Skeletal muscle tissue (tissue), 4 donors: Measurements from ENCODE around the gene HMBS. TPM values are rescaled to one million over a fixed set of nuclear protein-coding genes. Genes with fewer than 3 reads are reported as not detected.

Experiments
- H3K27ac ChIP-seq: one replicate; pipeline ENCODE4 v1.7.0; 2013; ENCODE audit warnings: mild to moderate bottlenecking, low read depth, low read length, inconsistent platforms
- H3K27me3 ChIP-seq, 3 donors: one replicate each; pipeline ENCODE4 v1.7.0; 2013; ENCODE audit warnings: low read length in 3 of 3; ENCODE audit not compliant: control insufficient read depth in 3 of 3, insufficient read depth in 3 of 3
- H3K36me3 ChIP-seq, 3 donors: one replicate each; pipeline ENCODE4 v1.7.0; 2013; ENCODE audit warnings: low read length in 3 of 3; ENCODE audit not compliant: control insufficient read depth in 3 of 3, insufficient read depth in 3 of 3
- H3K4me1 ChIP-seq, 3 donors: one replicate each; pipeline ENCODE4 v1.7.0; 2013; ENCODE audit warnings: low read length in 3 of 3, mild to moderate bottlenecking in 3 of 3; ENCODE audit not compliant: control insufficient read depth in 3 of 3, insufficient read depth in 3 of 3
- H3K4me3 ChIP-seq, 3 donors: one replicate each; pipeline ENCODE4 v1.7.0; 2013; ENCODE audit warnings: low read length in 3 of 3
- H3K9ac ChIP-seq, 3 donors: one replicate each; pipeline ENCODE4 v1.7.0; 2013; ENCODE audit warnings: low read length in 3 of 3, mild to moderate bottlenecking in 3 of 3, moderate library complexity in 2 of 3, low read depth in 1 of 3
- H3K9me3 ChIP-seq, 3 donors: one replicate each; pipeline ENCODE4 v1.7.0; 2013; ENCODE audit warnings: low read length in 3 of 3; ENCODE audit not compliant: control insufficient read depth in 3 of 3
- total RNA-seq: library from RNA; depleted of rRNA; stranded (reverse); fragments of >200 nt; gene quantifications from one replicate; pipeline ENCODE4 v1.2.3, GENCODE V29; 2014
- donor health status: Osteomylitis.

HMBS gene
- total RNA-seq, 1 donor from 2014 or later, result 6.8 TPM

DNA sequence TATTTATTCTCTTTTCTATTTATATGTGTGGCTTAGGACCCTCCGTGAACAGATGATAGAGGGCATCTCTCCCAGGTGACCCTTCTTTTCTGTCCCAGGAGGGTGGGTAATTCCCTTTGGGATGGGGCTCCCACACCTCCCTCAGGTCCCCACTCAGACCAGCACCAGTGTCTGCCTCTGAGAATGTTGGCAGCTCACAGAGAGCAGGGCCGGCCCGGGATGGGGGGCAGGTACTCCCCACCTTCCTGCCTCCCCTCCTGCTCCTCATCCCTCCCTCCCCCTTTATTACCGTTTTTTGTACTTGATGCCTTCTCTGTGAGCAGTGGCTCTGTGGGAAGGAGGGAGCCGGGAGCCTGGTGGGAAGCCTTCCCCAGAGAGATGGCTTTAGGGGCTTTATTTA, 31.9 kb downstream of the HMBS start:
- H3K27ac ChIP-seq, result no peak overlapping the region
- no peaks in the 10 kb centered on the region for H3K27me3 ChIP-seq
- no peak overlapping the region for H3K4me3 ChIP-seq
- H3K9ac ChIP-seq, result no peak overlapping the region
- H3K4me1 ChIP-seq, result peaks cover 5 to 9% (median 6%) of the 10 kb centered on the region in 3 donors
- H3K36me3 ChIP-seq, result peaks cover 22 to 34% (median 32%) of the 10 kb centered on the region in 3 donors
- no peaks in the 10 kb centered on the region for H3K9me3 ChIP-seq

DNA sequence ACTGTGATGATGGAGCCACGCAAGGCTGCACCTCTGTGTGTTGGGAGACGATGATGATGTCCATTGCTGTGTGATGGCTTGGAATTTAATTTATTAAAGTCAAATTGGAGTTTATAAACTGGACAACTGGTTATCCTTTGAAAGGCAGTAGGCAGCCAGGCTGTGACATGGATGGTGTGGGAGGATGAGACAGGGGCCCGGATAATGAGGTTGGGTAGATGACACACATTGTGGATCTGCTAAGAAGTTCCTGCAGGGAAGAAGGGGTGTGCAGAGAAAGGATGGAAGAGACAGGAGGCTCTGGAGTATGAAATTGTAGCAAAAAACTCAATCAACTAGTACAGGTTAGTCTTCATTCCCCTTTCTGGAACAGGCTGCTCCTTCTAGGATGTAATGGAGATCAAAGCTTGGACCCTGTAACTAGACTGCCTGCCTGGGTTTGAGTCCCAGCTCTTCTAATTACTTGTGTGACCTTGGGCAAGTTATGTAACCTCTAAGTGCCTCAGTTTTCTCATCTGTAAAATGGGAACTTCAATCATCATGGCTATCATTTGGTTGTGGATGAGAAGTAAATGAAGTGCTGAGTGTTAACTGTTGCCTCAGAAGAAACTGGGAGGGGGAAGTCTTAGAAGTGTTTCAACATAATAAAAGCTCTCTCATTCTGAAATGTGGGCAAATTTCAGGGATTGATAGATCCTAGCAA, 32.5 kb downstream of the HMBS start:
- no peak overlapping the region for H3K9ac ChIP-seq
- H3K4me3 ChIP-seq, result no peak overlapping the region
- H3K27ac ChIP-seq, result no peak overlapping the region
- H3K27me3 ChIP-seq, result no peaks in the 10 kb centered on the region
- peaks cover 16 to 29% (median 26%) of the 10 kb centered on the region in 3 donors for H3K36me3 ChIP-seq
- peaks cover 7 to 14% (median 9%) of the 10 kb centered on the region in 3 donors for H3K4me1 ChIP-seq
- H3K9me3 ChIP-seq, result no peaks in the 10 kb centered on the region

DNA sequence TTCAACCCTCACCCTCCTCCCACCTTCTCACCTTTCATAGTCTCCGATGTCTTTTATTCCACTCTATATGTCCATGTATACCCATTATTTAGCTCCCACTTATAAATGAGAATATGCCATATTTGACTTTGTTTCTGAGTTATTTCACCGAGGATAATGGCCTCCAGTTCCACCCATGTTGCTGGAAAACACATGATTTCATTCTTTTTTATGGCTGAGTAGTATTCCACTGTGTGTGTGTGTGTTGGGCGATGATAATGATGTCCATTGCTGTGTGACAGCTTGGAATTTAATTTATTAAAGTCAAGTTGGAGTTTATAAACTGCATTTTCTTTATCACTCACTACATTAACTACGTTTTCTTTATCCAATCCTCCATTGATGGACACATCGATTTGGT, 33.5 kb downstream of the HMBS start:
- H3K4me1 ChIP-seq, result peaks cover 13 to 24% (median 15%) of the 10 kb centered on the region in 3 donors
- H3K36me3 ChIP-seq, result peaks cover 15 to 22% (median 19%) of the 10 kb centered on the region in 3 donors
- H3K9me3 ChIP-seq, result no peaks in the 10 kb centered on the region
- no peak overlapping the region for H3K27ac ChIP-seq
- no peak overlapping the region for H3K9ac ChIP-seq
- H3K4me3 ChIP-seq, result no peak overlapping the region
- H3K27me3 ChIP-seq, result no peaks in the 10 kb centered on the region

DNA sequence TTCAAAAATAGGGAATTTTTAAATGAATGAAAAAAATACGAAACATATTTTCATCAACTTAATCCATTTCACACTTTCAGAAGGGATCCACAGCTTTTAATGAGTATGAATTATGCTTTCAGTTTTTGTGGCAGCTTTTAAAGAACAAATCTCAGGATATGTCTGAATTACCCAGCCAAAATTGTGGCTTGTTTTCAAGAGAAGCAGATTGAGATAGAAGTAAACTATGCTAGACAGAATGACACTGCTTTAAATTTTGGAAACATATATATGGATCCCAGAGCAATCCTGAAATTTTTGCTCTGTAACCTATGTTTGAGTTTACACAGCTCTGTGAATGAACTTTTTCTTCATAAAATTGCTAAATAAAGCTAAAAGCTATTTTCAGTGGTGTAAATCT, 34.3 kb downstream of the HMBS start:
- Histone ChIP-seq H3K36me3 (peaks cover 11 to 21% (median 16%) of the 10 kb centered on the region in 3 donors), H3K4me3 (no peak overlapping the region), H3K9me3 (no peaks in the 10 kb centered on the region), H3K9ac (no peak overlapping the region), H3K4me1 (peaks cover 13 to 25% (median 15%) of the 10 kb centered on the region in 3 donors), H3K27me3 (no peaks in the 10 kb centered on the region), H3K27ac (no peak overlapping the region)

DNA sequence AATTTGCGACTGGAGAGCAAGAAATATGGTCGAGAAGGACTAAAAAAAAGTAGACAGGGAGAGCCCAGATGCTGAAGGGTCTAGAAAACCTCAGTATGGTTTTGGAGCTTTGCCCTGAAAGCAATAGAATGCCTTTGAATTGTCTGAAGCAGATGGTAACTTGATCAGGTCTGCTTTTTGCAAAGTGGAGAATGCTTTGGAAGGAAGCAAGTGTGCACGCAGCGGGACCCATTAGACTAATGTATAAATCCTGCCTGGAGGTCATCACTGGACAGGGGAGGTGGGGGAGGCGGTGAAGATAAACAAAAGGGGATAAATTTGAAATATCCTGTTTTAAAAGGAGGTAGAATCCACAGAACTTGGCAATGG, 35.9 kb downstream of the HMBS start:
- H3K27ac ChIP-seq, result peak overlapping the region; percentile 77
- H3K4me3 ChIP-seq, result peak overlapping the region; percentile 82 to 87 (median 84)
- no peaks in the 10 kb centered on the region for H3K9me3 ChIP-seq
- peaks cover 13 to 27% (median 15%) of the 10 kb centered on the region in 3 donors for H3K4me1 ChIP-seq
- peaks cover 7 to 25% (median 21%) of the 10 kb centered on the region in 3 donors for H3K36me3 ChIP-seq
- peak overlapping the region; percentile 83 to 93 (median 89) for H3K9ac ChIP-seq
- no peaks in the 10 kb centered on the region for H3K27me3 ChIP-seq

DNA sequence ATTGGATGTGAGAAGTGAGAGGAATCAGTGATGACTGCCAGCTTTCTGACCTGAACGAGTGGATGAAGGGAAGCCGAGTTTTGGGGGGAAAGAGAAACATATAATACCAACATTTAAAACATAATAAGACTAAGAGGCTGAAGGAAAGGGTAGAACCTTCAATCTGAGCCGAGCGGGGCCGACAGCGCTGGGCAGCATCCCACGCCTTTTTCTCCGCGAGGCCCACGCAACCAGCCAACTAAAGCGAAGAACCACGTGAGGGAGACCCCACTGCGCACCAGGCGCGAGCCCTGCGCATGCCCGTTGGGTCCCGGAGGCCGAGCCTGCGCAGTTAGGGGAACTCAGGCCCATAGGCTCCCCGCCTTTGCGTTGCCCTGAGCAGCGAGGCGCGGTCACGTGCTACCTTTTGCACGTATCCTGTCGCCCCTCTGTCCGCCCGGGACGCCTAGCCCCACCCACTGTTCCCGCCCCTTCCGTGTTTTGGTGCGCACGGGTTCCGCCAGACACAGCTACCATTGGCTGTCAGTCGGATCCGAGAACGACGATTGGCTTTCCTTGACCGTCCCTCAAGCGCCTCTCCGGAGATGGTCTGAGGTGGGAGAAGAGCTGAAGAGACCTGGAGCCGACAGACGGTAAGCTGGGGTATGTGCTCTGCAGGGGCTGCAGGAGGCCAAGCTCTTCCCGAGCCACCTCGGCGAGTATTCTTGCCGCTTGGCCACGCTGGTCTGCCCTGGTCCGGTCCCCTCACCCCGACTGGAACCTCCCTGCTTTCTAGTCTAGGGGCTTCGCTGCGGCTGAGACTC, 36.5 kb downstream of the HMBS start, which contains the start of gene HINFP:
Gene HINFP, plus strand, starts transcription at position 573 of the 803 bp plus-strand sequence. CDS start 5,365 bp downstream, outside the sequence.
- peaks cover 13 to 30% (median 19%) of the 10 kb centered on the region in 3 donors for H3K4me1 ChIP-seq
- H3K27ac ChIP-seq, result peak within 1 kb of the TSS; percentile 77
- peaks cover 4 to 19% (median 18%) of the 10 kb centered on the region in 3 donors for H3K36me3 ChIP-seq
- peak within 1 kb of the TSS; percentile 91 to 100 (median 98) for H3K4me3 ChIP-seq
- H3K9me3 ChIP-seq, result no peaks in the 10 kb centered on the region
- H3K9ac ChIP-seq, result peak within 1 kb of the TSS; percentile 93 to 97 (median 97)
- no peaks in the 10 kb centered on the region for H3K27me3 ChIP-seq

DNA sequence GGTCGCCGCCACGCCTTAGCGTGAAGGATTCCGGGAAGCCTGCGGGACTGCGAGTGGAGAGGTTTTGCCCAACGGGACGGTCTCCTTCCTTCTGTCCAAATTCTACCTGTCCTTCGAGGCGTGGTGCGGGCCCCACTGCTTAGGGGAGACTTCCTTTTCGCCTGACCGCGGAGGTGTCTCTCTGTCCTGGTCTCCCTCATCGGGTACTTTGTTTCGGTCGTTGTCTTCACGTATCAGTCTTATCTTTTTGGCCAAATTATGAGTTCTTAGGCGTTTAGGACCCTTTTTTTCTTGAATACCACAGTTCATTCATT, 37.1 kb downstream of the HMBS start:
- Histone ChIP-seq H3K27ac (peak overlapping the region; percentile 77), H3K27me3 (no peaks in the 10 kb centered on the region), H3K9me3 (no peaks in the 10 kb centered on the region), H3K9ac (peak overlapping the region; percentile 81 to 97 (median 97)), H3K4me3 (peak overlapping the region; percentile 91 to 100 (median 98)), H3K4me1 (peaks cover 13 to 30% (median 19%) of the 10 kb centered on the region in 3 donors), H3K36me3 (peaks cover 2 to 17% (median 13%) of the 10 kb centered on the region in 3 donors)

DNA sequence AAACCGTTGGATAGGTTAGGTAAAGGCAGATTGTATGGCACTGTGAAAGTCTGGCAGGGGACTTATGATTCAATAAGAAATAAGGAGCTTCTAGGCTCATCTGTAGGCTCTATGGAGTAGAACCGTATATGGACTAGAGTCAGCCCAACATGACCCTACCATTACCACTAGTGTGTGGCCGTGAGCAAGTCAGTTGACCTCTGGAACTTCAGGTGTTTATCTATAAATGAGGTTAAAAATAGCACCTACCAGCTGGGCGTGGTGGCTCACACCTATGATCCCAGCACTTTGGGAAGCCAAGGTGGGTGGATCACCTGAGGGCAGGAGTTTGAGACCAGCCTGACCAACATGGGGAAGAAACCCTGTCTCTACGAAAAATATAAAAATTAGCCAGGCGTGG, 41.1 kb downstream of the HMBS start:
- H3K27me3 ChIP-seq, result no peaks in the 10 kb centered on the region
- no peaks in the 10 kb centered on the region for H3K9me3 ChIP-seq
- no peak overlapping the region for H3K27ac ChIP-seq
- H3K9ac ChIP-seq, result no peak overlapping the region
- peaks cover 5 to 35% (median 24%) of the 10 kb centered on the region in 3 donors for H3K36me3 ChIP-seq
- no peak overlapping the region for H3K4me3 ChIP-seq
- peaks cover 10 to 26% (median 14%) of the 10 kb centered on the region in 3 donors for H3K4me1 ChIP-seq

DNA sequence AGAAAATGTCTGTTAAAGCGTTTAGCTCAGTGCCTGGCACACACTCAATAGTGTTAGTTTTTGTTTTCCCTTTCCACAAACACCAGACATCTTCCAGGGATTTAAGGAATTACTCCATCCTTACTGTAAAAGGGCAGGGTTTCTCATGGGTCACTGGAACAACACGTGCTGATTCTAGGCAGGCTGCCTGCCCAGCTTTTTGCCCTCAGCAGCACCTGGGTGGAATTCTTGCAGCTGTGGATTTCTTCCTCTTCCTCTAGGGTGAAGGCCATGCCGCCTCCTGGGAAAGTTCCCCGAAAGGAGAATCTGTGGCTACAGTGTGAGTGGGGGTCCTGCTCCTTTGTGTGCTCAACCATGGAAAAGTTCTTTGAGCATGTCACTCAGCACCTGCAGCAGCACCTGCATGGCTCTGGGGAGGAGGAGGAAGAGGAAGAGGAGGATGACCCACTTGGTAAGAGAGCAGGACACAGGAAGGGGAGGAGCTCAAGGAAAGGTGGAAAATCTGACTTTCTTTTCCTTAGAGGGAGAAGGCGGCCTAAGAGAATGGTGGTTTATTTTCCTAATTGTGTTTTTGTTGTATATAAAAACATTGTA, 42.1 kb downstream of the HMBS start:
- Histone ChIP-seq H3K4me3 (no peak overlapping the region), H3K27ac (peak overlapping the region; percentile 17), H3K36me3 (peaks cover 12 to 43% (median 33%) of the 10 kb centered on the region in 3 donors)

More for the DNA sequence above, 42.1 kb downstream of the HMBS start:
- Histone ChIP-seq H3K9me3 (no peaks in the 10 kb centered on the region), H3K4me1 (peaks cover 9 to 19% (median 12%) of the 10 kb centered on the region in 3 donors), H3K27me3 (no peaks in the 10 kb centered on the region), H3K9ac (no peak overlapping the region)
